HG02642 (cell line): ENCODE measurements around the gene CTIF.

Experiments used
- ATAC-seq: cut with Tn5 transposase; IDR thresholded peaks from one replicate; pipeline ENCODE4 v1.9.1; 2021; ENCODE audit warnings: mild to moderate bottlenecking; ENCODE audit not compliant: unreplicated experiment, poor library complexity

CTIF gene

DNA sequence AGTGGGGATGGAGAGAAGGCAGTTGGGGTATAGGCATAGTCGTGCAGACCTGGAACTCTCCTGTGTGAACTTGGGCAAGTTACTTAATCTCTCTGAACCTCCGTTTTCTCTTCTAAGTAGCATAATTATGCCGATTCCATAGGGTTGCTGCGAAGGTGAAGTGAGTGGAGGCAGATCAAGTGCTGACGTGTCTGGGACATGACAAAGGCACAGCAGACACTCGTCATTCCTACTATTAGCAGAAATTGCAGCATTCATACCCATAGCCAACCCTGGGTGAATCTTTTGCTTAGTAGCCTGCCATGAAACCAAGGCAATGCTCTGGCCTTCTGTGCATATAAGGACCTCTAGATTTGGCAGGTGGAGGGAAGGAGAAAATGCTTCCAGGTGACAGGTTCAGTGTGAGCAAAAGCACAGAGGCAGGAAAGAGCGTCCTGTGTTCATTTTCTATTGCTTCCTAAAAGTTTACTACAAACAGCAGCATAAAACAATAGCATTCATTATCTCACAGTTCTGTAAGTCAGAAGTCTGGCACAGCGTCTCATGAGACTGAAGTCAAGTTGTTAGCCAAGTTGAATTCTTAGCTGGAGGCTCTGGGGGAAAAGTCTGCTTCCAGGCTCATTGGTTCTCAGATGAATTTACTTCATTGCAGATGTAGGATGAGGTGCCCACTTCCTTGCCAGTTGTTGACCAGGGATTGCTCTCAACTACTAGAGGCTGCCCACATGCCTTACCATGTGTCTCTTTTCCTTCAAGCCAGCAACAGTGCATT, 77.8 kb downstream of the CTIF start:
- ATAC-seq = no peak

DNA sequence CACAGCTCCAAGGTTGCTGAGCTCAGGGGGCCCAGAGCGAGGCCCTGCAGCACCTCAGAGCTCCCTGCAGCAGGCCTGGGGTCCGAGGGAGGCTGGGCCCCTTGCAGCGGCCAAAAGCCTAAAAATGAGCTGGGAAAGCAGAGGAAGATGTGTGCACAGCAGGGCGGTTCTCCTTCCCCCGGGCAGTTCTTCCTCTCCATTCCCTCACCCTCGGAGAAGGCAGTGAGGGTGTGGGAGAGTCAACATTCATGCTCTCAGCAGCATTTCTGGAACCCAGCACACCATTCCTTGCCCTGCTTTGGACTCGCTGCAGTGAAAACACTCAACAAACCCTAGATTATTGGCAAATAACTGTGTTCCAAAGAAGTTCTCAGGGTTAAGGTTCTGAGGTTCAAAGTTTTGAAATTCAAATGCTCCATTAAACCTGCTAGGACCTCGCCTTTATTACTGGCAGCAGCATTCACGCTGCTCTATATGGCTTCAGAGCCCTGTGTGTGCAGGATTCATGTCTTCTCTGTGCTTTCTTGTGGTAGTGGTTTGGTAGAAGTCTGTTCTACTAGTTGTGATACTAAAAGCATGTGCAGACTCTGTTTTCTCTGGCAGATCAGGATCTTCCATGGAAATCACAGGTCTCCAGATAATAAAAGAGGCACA, 79.1 kb downstream of the CTIF start:
- no peak for ATAC-seq

DNA sequence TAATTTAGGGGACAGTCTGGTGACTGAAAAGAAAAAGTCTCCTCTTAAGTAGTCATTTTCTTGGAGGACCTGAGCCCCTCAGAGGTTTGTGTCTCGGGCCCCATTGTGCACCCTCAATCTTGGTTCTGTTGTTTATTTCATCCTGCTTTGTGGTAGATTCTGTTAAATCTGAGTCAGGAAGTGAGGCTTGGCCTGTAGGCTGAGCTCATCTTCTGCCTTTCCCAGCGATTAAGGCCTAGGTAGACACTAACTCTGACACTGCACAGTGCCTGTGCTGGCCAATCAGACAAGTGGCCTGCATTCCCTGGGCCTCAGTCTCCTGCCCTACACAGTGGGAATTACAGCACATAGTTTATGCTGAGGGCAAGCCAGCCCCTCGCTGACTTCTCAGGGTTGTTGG, 80.2 kb downstream of the CTIF start:
- no peak for ATAC-seq

DNA sequence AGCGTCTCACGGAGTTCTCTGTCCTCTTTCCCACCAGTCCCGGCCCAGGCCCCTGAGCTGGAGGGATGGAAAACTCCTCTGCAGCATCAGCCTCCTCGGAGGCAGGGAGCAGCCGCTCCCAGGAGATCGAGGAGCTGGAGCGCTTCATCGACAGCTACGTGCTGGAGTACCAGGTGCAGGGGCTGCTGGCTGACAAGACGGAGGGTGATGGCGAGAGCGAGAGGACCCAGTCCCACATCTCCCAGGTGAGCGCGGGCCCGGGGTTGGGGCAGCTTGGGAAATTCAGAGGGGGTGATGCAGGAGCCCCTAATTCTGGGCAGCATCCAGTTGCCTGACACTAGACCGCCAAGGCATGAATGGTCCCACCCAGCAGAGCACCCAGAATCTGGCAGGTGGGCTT, 80.7 kb downstream of the CTIF start:
- no peak for ATAC-seq

DNA sequence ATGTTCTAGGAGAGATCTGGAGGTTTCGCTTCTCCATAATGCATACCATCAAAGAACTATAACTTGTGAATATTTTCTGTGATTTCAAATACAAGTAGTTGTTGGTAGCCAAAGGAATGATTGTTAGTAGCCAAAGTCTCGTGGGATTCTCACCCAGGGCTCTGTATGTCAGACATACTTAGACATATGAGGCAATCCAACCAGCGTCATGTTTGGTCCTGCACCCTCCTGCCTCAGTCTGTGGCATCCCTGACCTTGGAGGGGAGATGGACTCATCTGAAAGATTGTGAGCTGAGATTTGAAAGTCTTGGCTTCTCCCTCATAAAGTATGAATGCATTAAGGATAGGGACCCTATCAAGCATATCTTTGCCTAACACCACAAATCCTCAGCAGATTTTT, 81.2 kb downstream of the CTIF start:
- ATAC-seq = no peak

DNA sequence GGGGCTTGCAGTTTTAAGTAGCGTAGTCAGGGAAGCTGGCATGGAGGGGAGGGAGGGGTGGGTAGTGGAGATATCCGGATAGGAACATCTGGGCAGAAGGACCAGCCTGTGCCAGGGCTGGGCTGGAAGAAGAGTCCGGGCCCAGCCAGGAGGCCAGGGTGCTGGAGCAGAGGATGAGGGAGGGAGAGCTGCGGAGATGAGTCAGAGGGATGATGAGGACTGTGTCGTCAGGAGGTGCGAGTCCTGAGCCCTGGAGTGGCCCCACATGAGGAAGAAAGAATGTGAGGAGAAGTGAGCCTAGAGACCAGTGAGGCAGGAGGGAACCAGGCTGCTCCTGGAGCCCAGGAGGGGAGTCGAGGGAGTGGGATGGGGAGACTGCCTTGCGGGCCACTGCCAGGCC, 82.4 kb downstream of the CTIF start:
- ATAC-seq = no peak

DNA sequence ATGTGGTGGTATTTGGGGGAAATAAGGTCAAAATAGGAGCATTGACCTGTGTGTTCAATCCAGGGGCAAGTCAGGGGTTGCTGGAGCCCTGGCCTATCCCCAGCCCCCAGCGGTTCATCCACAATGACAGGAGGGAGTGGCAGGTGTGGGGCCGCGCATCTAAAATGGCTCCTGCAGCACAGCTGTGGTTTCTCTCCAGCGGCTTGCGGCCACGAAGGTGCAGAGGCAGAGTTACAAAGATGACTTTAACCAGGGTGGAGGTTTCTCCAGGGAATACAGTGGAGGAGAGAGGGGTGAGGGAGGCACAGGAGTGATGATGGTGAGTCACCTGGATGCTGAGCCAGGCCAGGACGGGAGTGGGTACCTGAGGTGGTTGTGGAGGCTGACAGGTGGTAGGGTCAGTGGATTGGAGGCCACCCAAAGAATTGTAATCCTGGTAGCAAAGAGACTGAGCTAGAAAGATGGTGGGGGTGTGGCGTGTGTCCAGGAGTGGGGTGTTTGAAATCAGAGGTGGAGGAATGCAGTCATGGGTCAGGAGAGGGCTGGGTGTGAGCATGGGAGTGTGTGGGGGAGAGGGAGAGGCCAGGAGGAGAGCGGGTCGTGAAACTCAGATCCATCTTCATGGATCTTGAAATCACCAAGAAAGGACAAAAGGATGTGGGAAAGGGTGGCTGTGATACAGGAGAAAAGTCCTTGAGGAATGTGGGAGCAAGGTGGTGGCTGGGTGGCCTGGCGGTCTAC, 83.2 kb downstream of the CTIF start:
- no peak for ATAC-seq

DNA sequence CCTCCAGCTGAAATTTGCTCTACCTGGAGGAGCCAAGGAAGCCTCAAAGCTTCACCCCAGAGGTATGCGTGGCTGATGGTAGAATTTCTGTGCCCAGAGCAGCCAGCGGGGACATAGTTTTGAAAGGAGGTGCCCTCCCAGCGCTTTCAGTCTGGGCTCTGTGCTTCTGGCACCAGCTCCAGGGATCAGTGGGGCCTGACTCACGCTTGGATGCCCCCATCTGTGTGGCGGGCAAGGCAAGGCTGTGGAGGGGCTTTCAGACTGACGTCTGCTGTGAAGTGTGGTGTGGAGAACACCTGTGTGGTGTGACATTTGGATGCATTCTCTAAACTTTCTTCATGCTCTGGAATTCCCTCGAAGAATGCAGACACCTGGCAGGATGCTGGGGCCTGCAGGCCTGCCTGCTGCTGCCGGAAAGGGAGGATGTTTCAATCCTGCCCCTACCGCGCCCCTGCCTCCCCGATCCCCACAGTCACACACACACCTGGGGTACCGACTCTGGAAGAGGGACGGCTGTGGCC, 84.1 kb downstream of the CTIF start:
- peak; percentile 51 for ATAC-seq

DNA sequence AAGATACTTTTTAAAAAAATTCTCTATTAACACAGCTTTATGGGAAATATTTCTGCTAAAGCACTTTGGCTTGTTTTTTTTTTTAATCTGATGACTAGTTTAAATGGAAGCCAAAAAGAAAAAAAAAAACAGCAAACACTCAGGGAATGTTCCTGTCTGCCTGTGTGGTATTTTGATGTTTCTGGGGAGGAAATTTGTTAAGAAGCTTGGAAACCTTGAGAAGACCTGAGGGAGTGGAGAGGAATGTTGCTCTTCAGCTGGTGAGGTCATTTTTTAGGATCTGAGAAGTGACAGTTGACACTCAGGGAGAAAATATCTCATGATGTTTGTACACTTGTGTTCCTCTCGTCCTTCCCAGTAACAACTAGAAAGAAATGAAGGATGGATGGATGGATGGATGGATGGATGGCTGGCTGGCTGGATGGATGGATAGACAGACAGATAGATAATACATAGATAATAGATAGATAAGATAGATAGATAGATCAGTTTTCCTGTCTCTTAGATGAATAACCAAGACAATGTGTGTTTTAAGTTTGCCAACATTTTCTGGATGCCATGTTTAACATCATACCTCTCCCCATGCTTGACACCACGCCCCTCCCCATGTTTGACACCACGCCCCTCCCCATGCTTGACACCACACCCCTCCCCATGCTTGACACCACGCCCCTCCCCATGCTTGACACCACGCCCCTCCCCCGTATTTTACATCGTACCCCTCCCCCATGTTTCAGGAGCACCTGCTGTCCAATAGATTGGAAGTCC, 84.8 kb downstream of the CTIF start:
- ATAC-seq = no peak

DNA sequence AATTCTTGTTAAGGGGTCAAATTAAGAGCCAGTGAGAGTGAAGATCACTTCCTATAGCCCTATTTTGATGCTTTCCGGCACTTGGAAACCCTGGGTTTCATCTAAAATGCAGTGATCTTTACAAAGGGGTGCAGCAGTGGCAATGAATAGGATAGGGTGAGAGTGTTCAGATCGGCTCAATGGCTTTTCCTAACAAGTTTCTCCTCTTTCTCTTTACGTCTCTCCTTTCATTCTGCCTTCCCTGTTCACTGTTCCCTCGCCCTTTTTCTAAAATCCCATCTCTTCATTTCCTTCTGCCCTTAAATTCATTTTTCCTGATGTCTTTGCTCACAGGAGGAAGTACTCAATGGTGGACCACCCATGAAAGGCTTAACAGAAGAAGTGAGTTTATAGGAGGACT, 86.0 kb downstream of the CTIF start:
- ATAC-seq = no peak

DNA sequence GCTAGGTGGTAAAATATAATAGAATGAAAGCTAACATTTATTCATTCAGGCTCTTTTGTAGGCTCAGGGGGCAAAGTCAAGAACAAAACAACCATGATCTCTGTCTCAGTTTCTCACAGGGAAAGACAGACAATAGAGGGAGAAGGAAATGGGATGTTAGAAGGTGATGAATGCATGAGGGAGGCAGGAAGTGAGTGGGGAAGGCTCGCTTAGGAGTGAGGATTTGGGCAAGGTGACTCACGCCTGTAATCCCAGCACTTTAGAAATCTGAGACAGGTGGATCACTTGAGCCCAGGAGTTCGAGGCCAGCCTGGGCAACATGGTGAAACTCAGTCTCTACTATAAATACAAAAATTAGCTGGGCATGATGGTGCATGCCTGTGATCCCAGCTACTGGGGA, 88.4 kb downstream of the CTIF start:
- ATAC-seq = no peak

DNA sequence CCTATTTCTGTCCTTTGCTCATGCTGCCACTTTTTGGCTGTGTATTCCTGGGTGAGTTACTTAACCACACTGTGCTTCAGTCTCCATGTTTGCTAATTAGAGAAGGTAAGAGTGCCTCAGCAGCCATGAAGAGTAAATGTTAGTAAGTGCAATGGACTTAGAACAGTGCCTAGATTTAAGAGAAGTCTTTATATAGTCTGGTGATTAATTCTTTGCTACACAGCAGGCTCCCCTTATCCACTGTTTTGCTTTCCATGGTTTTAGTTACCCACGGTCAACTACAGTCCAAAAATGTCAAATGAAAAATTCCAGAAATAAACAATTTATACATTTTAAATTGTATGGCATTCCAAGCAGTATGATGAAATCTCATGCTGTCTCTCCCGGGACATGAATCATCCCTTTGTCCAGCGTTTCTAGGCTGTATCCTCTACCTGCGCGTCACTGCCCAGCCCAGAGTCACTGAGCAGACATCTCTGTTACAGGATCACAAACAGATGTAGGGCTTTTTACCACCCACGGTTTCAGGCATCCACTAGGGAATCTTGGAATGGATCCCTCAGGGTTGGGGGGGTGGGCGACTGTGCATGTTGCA, 91.0 kb downstream of the CTIF start:
- ATAC-seq = no peak

DNA sequence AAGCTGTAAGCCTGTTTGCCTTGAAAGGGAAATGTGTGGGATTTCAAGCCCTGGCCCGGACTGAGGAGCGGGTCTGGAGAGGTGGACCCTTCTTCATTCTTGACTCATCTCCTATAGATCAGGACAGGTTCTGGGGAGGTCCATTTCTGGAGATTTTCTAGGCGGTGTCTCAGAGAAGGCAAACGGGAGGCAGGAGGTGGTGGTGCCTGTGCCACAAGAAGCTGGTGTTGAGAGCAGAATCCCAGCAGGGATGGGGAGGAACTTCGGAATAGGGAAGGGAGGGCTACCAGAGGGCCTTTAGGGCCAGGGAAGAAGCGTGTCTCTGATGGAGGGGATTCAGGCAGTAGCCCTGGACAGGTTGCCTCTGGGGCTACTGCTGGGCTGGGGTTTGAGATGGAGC, 93.0 kb downstream of the CTIF start:
- ATAC-seq = no peak

DNA sequence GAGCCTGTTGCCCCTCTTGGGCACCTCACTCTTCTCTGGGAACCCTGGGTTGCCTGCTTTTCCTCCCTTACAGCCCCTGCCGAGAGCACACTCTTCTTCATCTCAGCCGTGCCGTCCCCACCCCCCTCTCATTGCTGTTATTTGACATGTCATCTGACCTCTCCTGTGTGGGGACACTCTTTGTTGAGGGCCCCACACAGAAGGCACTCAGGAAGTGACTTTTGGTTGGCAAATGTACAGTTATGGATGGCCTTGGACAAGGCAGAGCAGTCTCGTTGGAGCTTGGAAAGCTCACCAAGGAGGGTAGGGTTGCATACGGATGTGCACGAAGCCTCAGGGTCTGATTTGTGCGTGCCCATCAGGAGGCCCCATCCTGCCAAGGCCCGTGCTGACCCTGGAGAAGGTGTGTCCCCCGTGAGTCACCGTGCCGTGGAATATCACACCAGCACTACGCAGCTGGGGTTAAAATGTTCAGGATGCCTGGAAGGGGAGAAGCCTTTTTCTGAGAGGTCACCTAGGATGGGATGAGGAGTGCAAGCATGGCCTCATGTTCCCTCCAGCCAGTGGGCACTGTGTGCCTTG, 93.9 kb downstream of the CTIF start:
- ATAC-seq = no peak

DNA sequence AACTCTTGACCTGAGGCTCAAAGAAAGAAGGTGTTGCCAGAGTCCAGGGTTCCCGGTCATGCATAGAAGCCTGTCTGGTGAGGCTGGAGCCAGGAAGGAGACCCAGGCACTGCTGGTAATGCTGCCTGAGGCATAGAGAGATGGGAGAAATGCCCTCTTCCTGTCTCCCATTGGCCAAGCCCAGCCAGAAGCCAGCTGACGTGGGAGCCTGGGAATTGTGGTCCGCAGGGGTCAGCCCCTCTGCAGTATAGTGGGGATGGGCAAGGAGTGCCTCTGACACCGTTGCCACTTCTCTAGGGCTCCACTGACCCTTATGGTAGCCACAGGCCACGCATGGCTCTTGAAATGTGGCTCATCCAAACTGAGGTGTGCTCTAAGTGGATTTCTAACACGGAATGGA, 95.7 kb downstream of the CTIF start:
- ATAC-seq = no peak

DNA sequence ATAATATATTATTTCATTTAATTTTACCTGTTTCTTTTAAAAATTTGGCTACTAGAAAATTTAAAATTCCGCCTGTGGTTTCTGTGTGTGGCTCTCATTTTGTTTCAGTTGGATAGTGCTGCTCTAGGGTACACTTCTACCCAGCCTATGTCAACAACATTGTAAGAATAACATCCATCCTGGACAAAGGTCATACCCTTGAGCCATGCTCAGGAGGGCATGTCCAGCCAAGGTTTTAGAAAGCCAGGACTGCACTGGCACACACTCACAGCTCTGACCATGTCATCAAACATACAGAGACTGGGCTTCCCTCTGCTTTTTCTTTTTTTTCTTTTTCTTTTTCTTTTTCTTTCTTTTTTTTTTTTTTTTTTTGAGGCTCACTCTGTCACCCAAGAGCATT, 96.1 kb downstream of the CTIF start:
- no peak for ATAC-seq

DNA sequence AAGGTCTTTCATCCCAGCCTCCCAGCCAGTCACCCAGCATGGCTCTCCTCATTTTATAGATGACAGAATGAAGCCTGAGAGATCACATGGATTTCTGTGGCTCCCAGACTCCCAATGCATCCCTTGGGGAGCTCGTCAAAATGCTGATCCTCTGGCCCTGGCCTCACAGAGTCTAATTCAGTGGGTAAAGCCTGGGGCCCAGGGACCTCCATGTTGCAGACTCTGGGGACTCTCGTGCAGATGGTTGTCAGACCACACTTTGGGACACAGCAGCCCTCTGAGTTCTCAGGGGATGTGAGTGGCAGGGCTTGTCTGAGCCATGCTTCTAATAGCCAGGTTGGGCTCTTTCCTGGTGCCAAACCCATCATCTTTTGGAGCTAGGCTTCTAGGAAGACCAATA, 97.0 kb downstream of the CTIF start:
- ATAC-seq = no peak

DNA sequence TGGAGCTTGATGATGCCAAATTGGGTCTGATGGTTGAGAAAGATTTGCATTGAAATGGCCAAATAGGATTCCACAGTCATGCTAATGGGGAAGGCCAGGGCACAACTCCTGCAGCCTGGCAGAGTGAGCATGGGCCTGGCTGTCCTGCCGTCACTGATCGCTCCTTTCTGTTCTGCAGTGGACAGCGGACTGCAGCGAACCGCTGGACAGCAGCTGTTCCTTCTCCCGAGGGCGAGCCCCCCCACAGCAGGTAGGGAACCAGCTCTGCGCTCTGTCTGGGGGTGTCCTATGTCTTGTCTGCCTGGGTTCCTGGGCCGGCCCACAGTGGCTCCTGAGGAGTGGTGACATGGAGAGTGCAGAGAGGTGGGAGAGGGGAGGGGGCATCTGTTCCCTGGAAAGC, 97.6 kb downstream of the CTIF start:
- no peak for ATAC-seq

DNA sequence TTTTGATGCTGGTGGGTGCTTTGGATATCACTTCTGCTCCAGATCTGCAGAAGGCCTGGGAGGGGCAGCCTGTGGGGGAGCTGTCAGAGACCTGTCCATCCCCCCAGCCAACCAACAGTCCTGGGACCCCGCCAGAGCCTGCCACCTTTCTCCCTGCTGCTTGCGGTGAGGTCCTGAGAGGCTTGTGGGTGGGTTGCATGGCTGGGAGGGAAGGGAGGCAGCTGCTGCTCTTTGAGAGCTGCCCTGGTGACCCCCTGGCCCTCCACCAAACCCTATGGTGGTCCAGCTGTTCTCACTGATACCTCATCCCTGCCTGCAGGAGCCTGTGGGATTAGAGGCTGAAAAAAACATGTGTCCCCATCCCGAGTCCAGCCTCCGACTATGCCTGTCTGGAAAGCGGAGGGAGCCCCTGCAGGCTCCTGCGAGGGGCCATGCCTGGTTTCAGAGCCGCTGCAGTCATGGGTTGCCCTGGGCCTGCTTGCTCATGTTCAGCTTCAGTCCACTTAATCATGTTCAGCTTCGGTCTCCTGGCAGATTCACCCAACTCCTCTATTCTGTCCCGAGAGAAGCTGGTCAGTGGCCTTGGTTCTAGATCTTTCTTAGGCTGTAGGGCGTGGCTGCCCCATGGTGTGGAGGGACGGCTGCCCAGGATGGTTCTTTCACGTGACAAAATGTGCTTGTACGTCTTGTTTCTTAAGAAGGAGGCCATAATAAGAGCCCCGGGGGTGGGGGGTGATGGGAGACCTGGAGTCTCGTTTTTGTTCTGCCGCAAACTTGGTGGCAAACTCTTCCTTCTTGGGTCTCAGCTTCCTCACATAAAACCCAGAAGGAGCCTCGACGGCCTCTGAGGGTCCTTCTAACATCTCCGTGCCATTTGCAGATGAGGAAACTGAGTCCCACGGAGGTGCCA, 98.5 kb downstream of the CTIF start:
- ATAC-seq = no peak
